Neural cell (in vitro differentiated cells): ENCODE measurements around the gene IL21. TPM values are rescaled to one million over a fixed set of nuclear protein-coding genes. Genes with fewer than 3 reads are reported as not detected.

Experiments
- H2AFZ ChIP-seq: fragments of 200-600, 300-800 bp; sonication (generic), shearing (Covaris generic); 2 replicates; pipeline ENCODE4 v1.6.0; 2014; ENCODE audit warnings: low read depth, mild to moderate bottlenecking, antibody characterized with exemption, low read length, moderate library complexity
- H3F3A ChIP-seq: fragments of 200-600 bp; shearing (Covaris generic); 2 replicates; pipeline ENCODE4 v1.6.1; 2016; ENCODE audit warnings: mild to moderate bottlenecking, moderate library complexity, mixed read lengths, antibody characterized with exemption, low read length; ENCODE audit not compliant: insufficient read depth, poor library complexity, severe bottlenecking
- H3K27ac ChIP-seq: fragments of 200-600, 300-800 bp; sonication (generic), shearing (Covaris generic); 2 replicates; pipeline ENCODE4 v1.5.1; 2014; ENCODE audit warnings: mild to moderate bottlenecking, low read length, moderate library complexity
- H3K27me3 ChIP-seq: fragments of 300-800, 200-600 bp; sonication (generic), shearing (Covaris generic); 2 replicates; pipeline ENCODE4 v1.6.0; 2014; ENCODE audit warnings: mild to moderate bottlenecking, low read depth, low read length, moderate library complexity; ENCODE audit not compliant: insufficient read depth
- H3K36me3 ChIP-seq: fragments of 300-800, 200-600 bp; sonication (generic), shearing (Covaris generic); 2 replicates; pipeline ENCODE4 v1.5.1; 2014; ENCODE audit warnings: mild to moderate bottlenecking, antibody characterized with exemption, low read length, moderate library complexity; ENCODE audit not compliant: insufficient read depth
- H3K4me2 ChIP-seq: fragments of 300-800, 200-600 bp; sonication (generic), shearing (Covaris generic); 2 replicates; pipeline ENCODE4 v1.6.0; 2014; ENCODE audit warnings: mild to moderate bottlenecking, low read length
- H3K4me3 ChIP-seq: fragments of 300-800, 200-600 bp; sonication (generic), shearing (Covaris generic); 2 replicates; pipeline ENCODE4 v1.5.1; 2014; ENCODE audit warnings: mild to moderate bottlenecking, low read length, moderate library complexity
- H3K79me2 ChIP-seq: fragments of 200-600 bp; shearing (Covaris generic); replicated peaks from 2 replicates; pipeline ENCODE4 v1.6.0; 2014; ENCODE audit warnings: mild to moderate bottlenecking, low read length, moderate library complexity; ENCODE audit not compliant: insufficient read depth
- H3K9ac ChIP-seq: fragments of 300-800, 200-600 bp; sonication (generic), shearing (Covaris generic); 2 replicates; pipeline ENCODE4 v1.6.1; 2016; ENCODE audit warnings: mild to moderate bottlenecking, low read length, mixed read lengths
- H3K9me2 ChIP-seq: fragments of 200-600 bp; shearing (Covaris generic); 2 replicates; pipeline ENCODE4 v1.6.1; 2016; ENCODE audit warnings: mild to moderate bottlenecking, low read length, mixed read lengths; ENCODE audit not compliant: insufficient read depth
- H3K9me3 ChIP-seq: fragments of 200-600, 300-800 bp; sonication (generic), shearing (Covaris generic); 2 replicates; pipeline ENCODE4 v1.6.1; 2016; ENCODE audit warnings: mild to moderate bottlenecking, mixed run types, low read length, moderate library complexity, mixed read lengths
- H4K20me1 ChIP-seq: fragments of 200-600 bp; shearing (Covaris generic); 2 replicates; pipeline ENCODE4 v1.6.1; 2016; ENCODE audit warnings: mild to moderate bottlenecking, mixed run types; ENCODE audit not compliant: insufficient read depth
- EP300 ChIP-seq: fragments of 450-650 bp; conservative IDR thresholded peaks from 2 replicates; pipeline ENCODE4 v1.6.1; 2014; ENCODE audit warnings: antibody characterized with exemption, mild to moderate bottlenecking, moderate library complexity; ENCODE audit not compliant: poor library complexity, severe bottlenecking
- EZH2 ChIP-seq: fragments of 200-600, 300-800 bp; shearing (Covaris generic), sonication (generic); IDR thresholded peaks from 2 replicates; pipeline ENCODE4 v1.6.1; 2014; ENCODE audit warnings: antibody characterized with exemption, low read length, borderline replicate concordance, mild to moderate bottlenecking; ENCODE audit not compliant: insufficient read depth, poor library complexity, severe bottlenecking
- MXI1 ChIP-seq: fragments of 450-650 bp; conservative IDR thresholded peaks from 2 replicates; pipeline ENCODE4 v1.6.1; 2014; ENCODE audit warnings: antibody characterized with exemption, mild to moderate bottlenecking; ENCODE audit not compliant: poor library complexity, severe bottlenecking
- POLR2AphosphoS5 ChIP-seq: IDR thresholded peaks from 2 replicates; pipeline ENCODE4 v1.6.1; 2012
- RAD21 ChIP-seq: fragments of 450-650 bp; conservative IDR thresholded peaks from 2 replicates; pipeline ENCODE4 v1.6.1; 2014; ENCODE audit warnings: antibody characterized with exemption, mild to moderate bottlenecking, moderate library complexity
- SMC3 ChIP-seq: fragments of 450-650 bp; conservative IDR thresholded peaks from 2 replicates; pipeline ENCODE4 v1.6.1; 2014; ENCODE audit warnings: antibody characterized with exemption, mild to moderate bottlenecking, moderate library complexity; ENCODE audit not compliant: poor library complexity
- TAF1 ChIP-seq: IDR thresholded peaks from 2 replicates; pipeline ENCODE4 v1.6.1; 2012; ENCODE audit warnings: low read depth
- polyA plus RNA-seq: library from polyadenylated mRNA; depleted of rRNA; stranded (reverse); fragments of >200 nt; gene quantifications from 2 replicates; pipeline ENCODE4 v1.2.3, GENCODE V29; 2014
- TF ChIP-seq, protein P1 (sequence below): IDR thresholded peaks from 2 replicates; pipeline ENCODE4 v1.6.1; 2012; ENCODE audit warnings: borderline replicate concordance
- TF ChIP-seq, protein P2 (sequence below): fragments of 450-650 bp; IDR thresholded peaks from 2 replicates; pipeline ENCODE4 v1.5.1; 2014; ENCODE audit warnings: antibody characterized with exemption, mild to moderate bottlenecking, moderate library complexity; ENCODE audit not compliant: poor library complexity, severe bottlenecking

Gene IL21
- polyA plus RNA-seq, 1 donor from 2014 or later, result not detected

DNA sequence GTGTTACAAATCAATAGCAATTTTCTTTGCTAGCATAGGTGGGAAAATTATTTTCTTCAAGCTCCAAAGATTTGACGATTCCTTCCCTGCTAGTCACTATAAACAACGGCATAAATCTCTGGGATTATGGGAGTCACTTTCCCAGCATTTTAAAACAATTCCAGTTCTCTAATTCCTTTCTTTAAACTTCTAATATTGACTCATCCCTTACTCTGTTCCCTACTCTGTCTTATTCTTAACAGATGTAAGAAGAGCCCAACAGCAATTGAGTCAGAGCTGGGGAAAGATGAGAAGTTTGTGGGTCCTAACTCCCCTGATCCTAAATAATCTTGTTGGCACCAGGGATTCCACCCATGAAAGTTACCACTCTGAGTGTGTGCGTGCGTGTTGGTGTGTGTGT, 47.4 kb upstream of the IL21 start:
- Histone ChIP-seq H3K4me3 (no peak overlapping the region), H3K27me3 (no peaks in the 10 kb centered on the region), H3K9ac (no peak overlapping the region), H3K4me2 (no peak overlapping the region), H2AFZ (no peak overlapping the region), H3K79me2 (no peaks in the 10 kb centered on the region), H4K20me1 (no peaks in the 10 kb centered on the region), H3K9me3 (no peaks in the 10 kb centered on the region), H3K9me2 (no peaks in the 10 kb centered on the region), H3F3A (no peaks in the 10 kb centered on the region), H3K27ac (no peak overlapping the region), H3K36me3 (no peaks in the 10 kb centered on the region)
- TF ChIP-seq EZH2 (no peak), RAD21 (no peak), EP300 (no peak), MXI1 (no peak), POLR2AphosphoS5 (no peak), TAF1 (no peak), SMC3 (no peak)
- TF ChIP-seq, protein P1, sequence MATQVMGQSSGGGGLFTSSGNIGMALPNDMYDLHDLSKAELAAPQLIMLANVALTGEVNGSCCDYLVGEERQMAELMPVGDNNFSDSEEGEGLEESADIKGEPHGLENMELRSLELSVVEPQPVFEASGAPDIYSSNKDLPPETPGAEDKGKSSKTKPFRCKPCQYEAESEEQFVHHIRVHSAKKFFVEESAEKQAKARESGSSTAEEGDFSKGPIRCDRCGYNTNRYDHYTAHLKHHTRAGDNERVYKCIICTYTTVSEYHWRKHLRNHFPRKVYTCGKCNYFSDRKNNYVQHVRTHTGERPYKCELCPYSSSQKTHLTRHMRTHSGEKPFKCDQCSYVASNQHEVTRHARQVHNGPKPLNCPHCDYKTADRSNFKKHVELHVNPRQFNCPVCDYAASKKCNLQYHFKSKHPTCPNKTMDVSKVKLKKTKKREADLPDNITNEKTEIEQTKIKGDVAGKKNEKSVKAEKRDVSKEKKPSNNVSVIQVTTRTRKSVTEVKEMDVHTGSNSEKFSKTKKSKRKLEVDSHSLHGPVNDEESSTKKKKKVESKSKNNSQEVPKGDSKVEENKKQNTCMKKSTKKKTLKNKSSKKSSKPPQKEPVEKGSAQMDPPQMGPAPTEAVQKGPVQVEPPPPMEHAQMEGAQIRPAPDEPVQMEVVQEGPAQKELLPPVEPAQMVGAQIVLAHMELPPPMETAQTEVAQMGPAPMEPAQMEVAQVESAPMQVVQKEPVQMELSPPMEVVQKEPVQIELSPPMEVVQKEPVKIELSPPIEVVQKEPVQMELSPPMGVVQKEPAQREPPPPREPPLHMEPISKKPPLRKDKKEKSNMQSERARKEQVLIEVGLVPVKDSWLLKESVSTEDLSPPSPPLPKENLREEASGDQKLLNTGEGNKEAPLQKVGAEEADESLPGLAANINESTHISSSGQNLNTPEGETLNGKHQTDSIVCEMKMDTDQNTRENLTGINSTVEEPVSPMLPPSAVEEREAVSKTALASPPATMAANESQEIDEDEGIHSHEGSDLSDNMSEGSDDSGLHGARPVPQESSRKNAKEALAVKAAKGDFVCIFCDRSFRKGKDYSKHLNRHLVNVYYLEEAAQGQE, result no peak
- TF ChIP-seq, protein P2, sequence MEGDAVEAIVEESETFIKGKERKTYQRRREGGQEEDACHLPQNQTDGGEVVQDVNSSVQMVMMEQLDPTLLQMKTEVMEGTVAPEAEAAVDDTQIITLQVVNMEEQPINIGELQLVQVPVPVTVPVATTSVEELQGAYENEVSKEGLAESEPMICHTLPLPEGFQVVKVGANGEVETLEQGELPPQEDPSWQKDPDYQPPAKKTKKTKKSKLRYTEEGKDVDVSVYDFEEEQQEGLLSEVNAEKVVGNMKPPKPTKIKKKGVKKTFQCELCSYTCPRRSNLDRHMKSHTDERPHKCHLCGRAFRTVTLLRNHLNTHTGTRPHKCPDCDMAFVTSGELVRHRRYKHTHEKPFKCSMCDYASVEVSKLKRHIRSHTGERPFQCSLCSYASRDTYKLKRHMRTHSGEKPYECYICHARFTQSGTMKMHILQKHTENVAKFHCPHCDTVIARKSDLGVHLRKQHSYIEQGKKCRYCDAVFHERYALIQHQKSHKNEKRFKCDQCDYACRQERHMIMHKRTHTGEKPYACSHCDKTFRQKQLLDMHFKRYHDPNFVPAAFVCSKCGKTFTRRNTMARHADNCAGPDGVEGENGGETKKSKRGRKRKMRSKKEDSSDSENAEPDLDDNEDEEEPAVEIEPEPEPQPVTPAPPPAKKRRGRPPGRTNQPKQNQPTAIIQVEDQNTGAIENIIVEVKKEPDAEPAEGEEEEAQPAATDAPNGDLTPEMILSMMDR, result no peak

DNA sequence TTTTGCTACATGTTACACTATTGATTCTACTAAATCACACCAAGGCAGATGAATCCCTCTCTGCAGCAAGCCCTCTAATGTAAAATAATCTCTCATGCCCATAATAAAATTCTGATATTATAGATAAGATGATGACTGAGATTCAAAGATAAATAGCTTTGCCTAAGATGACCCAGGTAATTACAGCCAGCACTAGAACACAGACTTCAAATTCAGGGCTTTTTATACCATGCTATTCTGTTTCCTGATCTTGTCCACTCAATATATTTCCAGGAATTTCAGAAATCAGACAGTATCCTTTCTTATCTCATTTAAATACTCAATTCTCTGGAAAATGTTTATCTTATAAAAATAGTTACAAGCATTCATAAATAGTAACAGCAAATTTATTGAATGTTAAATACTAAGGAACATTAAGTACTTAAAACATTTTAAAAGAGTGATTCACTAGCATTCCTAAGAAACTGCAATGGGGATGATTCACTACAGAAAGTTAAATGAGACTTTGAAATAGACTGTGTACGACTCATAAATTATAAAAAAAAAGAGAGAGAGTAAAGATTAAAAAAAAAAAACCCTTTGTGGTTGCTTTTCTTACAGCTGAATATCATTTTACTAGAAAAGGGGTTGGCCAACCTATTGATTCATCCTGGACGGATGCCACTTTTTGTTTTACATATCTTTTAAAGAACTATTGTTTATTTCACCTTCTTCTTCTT, 45.8 kb upstream of the IL21 start:
- no peak overlapping the region for H3K27ac ChIP-seq
- no peak overlapping the region for H3K9ac ChIP-seq
- no peak overlapping the region for H2AFZ ChIP-seq
- no peaks in the 10 kb centered on the region for H3K36me3 ChIP-seq
- no peak overlapping the region for H3K4me2 ChIP-seq
- H3K79me2 ChIP-seq, result no peaks in the 10 kb centered on the region
- H3K9me3 ChIP-seq, result no peaks in the 10 kb centered on the region
- TF ChIP-seq POLR2AphosphoS5 (no peak), TAF1 (no peak)
- TF ChIP-seq, protein P2, result no peak
- no peaks in the 10 kb centered on the region for H4K20me1 ChIP-seq
- no peaks in the 10 kb centered on the region for H3K27me3 ChIP-seq
- H3F3A ChIP-seq, result no peaks in the 10 kb centered on the region
- H3K4me3 ChIP-seq, result no peak overlapping the region
- no peaks in the 10 kb centered on the region for H3K9me2 ChIP-seq
